ENCODE results near the gene ELFN2.

- no peak for TF ChIP-seq POLR2AphosphoS5 (IDR thresholded peaks at IDR 0.05; ENCODE audit: low read depth, low read length)
- no peak for TF ChIP-seq TAF1 (IDR thresholded peaks at IDR 0.05; ENCODE audit: borderline replicate concordance, low read depth, low read length)
- TF ChIP-seq POLR2A (IDR thresholded peaks at IDR 0.05; ENCODE audit: low read depth, low read length), result no peak
These were observed 92.8 kb downstream of the ELFN2 start for GRCh38 chr22:37334461-37334858.
